ENCODE measurements around the gene RFPL4A.

RFPL4A gene

DNA sequence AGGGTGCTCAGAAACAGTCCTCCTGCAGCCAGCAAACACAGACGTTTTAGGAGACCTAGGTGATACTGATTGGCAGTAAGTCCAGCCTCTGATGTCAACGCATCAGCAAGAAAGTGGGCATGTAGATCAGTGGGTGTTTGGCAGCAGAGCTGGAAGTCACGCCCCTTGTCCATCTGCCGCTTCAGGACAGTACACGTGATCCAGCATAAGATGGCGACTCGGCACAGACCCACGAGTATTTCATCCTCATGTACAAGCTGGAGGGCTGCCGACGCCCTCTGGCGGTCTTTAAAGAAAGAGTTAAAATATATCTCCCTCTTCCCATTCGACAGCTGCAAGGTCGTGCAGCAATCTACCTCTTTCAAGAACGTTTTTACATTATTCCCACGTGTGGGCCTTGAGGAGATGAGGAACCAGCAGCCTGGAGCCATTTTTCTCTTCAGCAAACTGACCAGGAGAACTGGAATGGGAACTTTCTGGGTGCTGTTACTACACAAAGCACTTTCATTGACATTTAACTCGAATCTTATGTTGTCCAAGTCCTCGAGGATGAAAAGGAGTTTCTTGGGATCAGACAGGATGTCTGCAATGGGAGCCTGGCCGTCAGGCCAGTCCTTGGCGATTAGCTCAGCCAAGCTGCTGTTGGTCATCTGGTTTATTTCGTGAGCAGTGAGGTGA is 50.6 kb downstream of the RFPL4A start:
- peak; percentile 5 for DNase-seq

DNA sequence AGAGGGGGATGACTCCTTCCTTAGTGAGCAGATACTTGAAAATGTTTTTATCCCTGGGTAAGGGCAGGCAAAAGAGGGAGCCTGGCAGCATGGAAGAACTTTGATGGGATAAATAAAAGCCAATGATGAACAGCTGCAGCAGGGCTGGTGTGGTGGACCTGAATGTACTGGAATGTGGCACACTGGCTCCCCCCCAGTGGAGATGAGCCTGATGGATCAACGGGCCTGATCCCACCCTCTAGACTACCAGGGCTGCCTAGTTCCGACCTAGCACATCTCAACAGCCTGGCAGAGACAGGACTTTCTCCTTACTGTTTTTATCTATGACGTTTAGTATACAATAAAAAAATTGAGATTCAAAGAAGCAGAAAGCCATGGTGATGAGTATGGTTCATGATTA is 52.4 kb downstream of the RFPL4A start:
- no peak for DNase-seq

DNA sequence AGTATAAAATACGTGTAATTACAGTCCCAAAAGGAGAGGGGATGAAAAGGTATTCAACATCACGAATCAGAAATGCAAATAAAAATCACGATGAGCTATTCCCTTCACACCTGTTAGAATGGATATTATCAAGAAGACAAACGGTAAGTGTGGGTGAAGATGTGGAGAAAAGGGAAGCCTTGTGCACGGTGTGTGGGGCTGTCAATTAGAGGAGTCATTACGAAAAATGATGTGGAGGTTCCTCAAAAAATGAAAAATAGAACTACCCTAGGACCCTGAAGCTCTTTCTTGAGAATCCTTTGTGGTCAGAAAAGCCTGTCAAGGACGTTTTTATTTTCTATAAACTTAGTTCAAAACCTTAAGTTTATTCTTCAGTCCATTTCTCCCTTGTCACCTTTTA is 53.6 kb downstream of the RFPL4A start:
- DNase-seq = no peak
